ENCODE measurements around the gene MEIOC.
A peak's percentile ranks its signal among the peaks of the same experiment; 100 is the strongest.
"Not testable (repeated sequence)": the region's sequence is repeated elsewhere in the genome, so short reads cannot be mapped to it uniquely, and the experiment has no call there.

Gene MEIOC

DNA sequence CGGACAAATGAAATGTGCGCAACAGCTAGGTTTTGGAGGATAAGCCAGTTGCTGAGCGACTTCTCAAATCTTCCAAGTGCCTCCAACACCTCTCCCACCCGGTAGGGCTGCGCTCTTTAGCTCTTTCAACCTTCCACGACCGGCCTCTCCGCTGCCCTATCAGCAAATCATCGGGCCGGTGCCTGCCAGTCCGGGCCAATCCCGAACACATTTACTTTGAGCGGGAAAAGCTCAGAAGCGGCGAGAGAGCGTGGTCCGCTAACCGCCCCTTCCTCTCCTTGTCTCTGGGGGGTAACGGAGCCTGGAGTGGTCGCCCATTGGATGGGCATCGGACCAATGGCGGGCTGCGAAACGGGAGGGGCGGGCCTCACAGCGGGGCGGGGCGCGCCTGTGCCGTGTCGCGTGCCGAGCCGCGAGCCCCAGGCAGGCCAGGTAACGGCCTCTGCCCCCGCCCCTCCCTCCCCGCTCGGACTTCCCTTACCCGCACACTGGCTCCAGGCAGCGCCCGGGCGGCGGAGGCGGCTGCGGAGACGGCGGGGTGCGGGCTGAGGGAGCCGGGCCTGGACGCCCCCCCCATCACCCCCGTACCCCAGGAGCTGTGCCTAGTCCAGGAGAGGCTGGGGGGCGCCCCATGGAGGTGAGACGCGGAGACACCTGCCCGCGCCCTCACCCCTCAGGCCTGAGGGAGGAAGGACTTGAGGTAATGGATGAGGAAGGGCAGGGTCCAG, at the start of gene MEIOC:
Gene MEIOC, plus strand, starts transcription at position 486 of the 728 bp plus-strand sequence. Its CDS starts 146 bp downstream, at position 632.
- peak; percentile 35 for DNase-seq

- no peak for DNase-seq
These were observed 49.6 kb upstream of the MEIOC start for GRCh38 chr17:44606658-44607057.

DNA sequence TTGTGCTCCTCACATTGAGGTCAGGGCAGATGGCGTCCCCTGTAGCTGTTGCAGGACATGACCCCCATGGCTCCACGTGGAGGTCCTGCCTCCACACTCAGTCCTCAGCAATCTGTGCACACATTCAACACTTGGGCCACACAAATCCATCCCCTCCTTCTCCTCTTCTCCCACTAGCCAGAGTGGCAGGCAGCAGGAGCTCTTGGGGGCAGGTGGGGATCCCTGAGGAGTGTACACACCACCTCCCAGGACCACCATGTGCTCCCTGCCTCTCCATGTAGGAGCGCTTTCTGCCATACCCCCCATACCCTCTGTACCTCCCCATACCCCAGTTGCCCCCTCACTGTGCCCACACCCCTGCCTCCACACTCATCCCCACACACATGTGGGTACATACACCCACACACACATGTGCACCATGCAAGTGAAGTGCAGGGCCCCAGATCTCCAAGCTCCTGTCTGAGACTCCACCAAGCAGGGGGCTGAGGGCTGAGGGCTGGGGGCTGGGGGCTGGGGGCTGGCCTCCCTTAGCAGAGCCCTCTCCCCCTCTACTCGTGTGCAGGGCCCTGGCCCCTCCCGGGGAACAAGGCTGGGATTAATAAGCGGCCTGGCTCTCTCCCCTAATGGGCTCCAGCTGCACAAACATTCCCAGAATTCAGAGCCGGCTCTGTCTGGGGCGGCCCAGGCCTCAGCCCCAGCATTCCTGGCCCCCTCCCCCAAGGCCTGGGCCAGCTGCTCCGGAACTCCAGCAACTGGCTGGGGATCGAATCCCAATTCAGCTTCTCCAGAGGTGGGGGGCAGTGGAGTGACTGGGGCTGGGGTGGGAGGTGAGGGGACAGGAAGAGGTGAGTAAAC, 48.2 kb upstream of the MEIOC start:
- DNase-seq: no peak

DNA sequence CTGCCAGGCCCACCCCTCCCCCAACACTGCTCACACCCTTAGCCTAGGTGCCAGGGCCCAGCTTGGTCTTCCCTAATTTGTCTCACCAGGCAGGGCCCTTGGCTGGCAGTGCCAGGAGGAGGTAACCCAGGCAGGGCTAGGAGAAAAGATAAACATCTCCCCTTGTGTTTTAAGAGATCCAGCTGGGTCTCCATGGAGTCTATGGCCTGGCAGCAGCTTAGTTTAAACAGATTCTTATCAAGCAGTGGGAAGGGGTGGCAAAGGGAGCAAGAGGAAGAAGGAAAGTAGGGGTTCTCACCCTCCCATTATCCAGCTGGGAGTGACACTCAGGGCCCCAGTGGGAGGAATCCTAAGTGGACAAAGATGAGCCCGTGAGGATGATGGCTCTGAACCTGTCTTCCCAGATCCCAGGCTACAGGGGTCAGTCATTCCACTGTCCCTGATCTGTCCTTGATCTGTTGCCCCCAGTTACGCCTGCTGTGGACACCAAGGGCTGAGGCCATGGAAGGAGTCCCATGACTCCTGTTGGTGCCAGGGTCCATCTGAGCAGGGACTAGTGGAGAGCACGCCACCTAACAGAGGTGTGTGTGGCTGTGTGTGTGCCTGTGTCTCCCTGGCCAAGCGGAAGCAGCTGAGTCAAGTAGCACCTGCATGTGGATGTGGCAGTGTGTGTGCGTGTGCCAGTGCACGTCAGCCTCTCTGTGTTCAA, 47.4 kb upstream of the MEIOC start:
- DNase-seq: no peak

- no peak for DNase-seq
These were observed 45.9 kb upstream of the MEIOC start for GRCh38 chr17:44610331-44610730.

- peak; percentile 17 for DNase-seq
These were observed 45.4 kb upstream of the MEIOC start for GRCh38 chr17:44610871-44611270.

GRCh38 chr17:44614862-44615261, 41.4 kb upstream of the MEIOC start:
- DNase-seq: no peak

DNA sequence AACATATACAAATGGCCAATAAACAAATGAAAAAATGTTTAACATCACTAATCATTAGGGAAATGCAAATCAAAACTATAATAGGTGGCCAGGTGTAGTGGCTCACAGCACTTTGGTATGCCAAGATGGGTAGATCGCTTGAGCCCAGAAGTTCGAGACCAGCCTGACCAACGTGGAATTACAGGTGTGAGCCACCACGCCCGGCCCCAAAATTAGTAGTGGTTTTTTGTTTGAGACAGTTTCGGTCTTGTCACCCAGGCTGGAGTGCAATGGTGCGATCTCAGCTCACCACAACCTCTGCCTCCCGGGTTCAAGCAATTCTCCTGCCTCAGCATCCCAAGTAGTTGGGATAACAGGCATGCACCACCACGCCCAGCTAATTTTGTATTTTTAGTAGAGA, 37.6 kb upstream of the MEIOC start:
- not testable (repeated sequence) for DNase-seq

- no peak for DNase-seq
These were observed 33.1 kb upstream of the MEIOC start for GRCh38 chr17:44623070-44623725.

DNA sequence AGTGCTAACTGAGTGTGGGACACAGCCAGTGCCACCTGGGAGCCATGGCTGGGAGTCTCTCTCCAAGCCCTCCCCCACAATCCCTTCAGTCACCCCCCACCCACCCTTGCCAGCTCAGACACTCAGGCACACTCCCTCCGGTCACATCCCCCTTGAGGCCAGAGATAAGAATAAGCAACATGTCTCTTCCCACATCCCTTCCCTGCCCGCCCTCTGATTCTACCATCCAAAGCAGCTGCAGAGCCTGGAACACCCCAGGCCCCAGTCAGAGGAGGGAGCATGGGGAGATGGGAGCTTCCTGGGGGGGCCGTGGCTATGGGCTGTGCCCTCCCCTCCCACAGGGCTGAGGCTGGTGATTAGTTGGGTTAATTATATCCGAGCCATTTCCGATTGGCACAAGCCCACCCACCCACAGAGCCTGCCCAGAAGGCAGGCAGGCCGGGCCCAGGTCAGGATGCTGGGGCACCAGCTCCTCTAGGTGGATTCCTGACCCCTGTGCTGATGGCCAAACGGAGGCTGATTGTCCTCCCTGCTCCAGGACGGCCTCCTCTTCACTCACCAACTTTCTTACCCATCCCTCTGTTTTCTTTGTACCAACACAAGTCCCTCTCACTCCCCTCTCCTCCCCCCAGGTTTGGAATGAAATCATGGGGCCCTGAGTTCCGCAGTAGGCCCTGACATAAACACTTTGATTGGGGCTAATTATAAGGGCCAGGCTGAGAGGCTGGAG, 28.6 kb upstream of the MEIOC start:
- no peak for DNase-seq

DNA sequence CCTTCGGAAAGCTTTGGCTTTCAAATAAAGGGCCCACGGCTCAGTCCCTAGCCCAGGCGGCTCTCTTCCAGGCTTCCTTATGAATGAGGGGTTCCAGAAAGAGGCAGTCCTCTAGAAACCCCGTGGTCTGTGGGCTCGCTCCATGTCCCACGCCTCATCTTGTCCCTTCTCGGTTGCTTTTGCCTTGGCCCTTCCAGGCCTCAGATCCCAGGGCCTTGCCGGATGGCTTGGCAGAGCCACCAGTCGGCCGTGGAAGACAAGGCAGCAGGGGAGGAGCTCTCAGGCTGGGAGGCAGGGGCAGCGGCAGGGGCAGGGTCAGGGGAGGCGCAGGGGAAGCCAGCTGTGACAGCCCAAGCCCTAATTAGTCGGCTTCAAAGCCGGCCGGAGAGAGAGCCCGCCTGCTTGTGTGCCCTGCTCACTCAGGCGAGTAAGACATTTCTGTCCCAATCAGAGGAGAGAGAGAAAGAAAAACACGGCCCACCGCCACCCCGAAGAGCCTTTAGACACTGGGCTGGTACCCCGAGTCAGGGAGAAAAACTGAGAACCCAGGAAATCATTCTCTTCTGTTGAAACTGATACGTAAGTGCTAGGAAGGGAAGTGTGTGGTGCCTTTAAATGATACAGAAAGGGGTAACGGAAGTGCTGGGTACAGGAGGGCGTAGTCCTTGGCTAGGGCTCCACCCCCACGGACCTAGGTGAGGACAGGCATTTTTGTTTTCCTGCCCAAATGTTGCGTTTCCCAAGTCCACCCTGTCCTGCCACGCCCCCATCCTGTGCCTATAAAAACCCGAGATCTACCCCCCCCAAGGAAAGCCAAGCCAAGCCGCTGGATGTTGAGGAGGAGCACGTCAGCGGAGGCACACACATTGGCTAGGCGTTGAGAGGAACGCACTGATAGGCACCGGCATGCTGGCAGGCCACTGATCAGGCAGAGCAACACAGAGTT, 27.8 kb upstream of the MEIOC start:
- DNase-seq: peak; percentile 51

DNA sequence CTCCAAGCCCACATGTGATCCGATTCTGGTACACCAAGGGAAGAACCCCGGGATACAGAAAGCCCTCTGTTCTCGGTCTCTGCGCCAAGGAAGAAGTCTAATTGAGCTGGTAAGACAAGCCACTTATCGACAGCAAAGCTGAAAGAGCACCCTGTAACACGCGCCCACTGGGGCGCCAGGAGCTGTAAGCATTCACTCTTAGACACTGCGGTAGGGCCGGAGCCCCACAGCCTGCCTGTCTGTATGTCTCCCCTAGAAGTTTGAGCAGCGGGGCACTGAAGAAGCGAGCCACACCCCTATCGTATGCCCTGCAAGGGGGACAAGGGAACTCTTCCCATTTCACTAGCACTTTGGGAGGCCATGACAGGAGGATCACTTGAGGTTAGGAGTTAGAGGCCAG, 27.0 kb upstream of the MEIOC start:
- no peak for DNase-seq

GRCh38 chr17:44630703-44631102, 25.6 kb upstream of the MEIOC start:
- no peak for DNase-seq

DNA sequence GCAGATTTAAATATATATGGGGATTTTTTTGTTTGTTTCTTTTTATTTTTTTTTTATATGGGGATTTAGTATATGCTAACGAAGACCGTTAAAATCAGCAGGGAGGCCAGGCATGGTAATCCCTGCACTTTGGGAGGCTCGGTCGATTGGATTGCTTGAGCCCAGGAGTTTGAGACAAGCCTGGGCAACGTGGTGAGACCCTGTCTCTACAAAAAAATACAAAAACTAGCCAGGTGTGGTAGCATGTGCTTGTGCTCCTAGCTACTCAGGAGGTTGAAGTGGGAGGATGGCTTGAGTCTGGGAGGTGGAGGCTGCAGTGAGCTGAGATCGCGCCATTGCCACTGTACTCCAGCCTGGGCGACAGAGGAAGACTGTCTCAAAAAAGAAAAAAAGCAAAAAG, 22.3 kb upstream of the MEIOC start:
- DNase-seq: no peak

DNA sequence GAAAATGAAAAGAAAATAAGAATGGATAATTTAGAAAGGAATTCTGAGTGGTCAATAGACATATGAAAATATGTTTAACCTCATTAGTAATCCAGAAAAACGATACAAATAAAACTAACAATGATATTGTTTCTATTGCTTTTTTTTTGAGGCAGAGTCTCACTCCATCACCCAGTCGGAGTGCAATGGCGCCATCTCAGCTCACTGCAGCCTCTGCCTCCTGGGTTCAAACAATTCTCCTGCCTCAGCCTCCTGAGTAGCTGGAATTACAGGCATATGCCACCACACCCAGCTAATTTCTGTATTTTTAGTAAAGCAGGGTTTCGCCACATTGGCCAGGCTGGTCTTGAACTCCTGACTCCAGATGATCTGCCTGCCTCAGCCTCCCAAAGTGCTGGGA, 21.9 kb upstream of the MEIOC start:
- not testable (repeated sequence) for DNase-seq

DNA sequence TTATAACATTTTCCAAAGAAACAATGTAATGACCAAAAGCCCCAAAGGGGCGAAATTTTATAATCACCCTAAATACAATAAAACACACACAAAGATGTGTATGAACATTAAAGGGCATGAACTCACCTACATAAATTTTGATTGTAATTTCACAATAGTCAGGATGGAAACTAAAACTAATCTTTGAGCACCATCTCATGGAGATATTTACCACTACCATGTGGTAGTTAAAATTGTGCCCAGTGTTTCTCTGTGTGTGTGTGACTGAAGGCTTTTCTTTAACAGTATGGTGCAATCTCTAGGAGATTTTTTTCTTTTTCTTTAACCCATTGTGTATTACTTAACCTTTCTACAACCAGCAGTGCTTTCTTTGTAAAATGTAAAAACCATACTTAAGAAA, 19.7 kb upstream of the MEIOC start:
- DNase-seq: peak; percentile 44

- no peak for DNase-seq
These were observed 19.2 kb upstream of the MEIOC start for GRCh38 chr17:44637066-44637465.

GRCh38 chr17:44642834-44643233, 13.4 kb upstream of the MEIOC start:
- DNase-seq: no peak

DNA sequence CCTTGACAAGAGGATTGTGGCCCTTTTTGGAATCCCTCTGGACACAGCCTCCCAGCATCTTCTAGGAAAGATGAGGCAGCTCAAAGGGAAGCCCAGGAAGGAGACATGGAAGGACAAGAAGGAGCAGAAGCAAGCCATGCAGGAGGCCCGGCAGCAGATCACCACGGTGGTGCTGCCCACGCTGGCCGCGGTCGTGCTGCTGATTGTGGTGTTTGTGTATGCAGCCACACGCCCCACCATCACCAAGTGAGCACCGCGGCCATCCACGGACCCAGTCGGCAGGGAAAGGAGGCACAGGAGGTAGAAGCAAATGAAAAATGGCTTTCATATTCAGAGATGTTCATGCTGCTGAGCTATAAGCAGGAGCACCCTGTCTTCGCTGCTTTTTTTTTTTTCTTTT, 10.9 kb upstream of the MEIOC start:
- DNase-seq: no peak

DNA sequence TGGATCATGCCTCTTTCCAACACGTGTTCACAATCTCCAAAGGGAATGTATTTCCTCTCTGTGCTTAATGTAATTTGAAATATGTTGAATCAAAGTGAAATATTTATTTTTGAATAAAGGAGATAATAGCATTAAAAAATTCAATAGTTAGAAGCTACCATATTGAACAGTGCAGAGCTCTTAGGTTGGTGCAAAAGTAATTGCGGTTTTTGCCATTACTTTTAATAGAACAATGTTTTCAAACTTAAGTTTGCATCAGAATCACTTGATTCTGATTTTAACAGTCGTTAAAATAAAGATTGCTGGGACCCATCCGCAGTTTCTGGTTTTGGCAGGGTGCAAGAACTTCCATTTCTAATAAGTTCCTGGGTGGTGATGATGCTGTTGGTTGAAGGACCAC, 10.0 kb upstream of the MEIOC start:
- DNase-seq: no peak

GRCh38 chr17:44647736-44648135, 8.5 kb upstream of the MEIOC start:
- no peak for DNase-seq

Measured in suppressor macrophage treated with lipopolysaccharide for 4 hours (primary cell).